Left kidney (tissue), 1 donor: ENCODE data around the gene RPS27. TPM values are rescaled to one million over a fixed set of nuclear protein-coding genes. Genes with fewer than 3 reads are reported as not detected.

Source experiments
- polyA plus RNA-seq: library from polyadenylated mRNA; unstranded; fragments of 120-200 nt; gene quantifications from one replicate; pipeline ENCODE4 v1.2.1, GENCODE V29; 2013; ENCODE audit not compliant: insufficient read length

The RPS27 gene
- polyA plus RNA-seq, 1 donor: 2,566 TPM

Other genes starting within 250 kb of the RPS27 start
- gene SLC27A3, start 215.4 kb upstream of the RPS27 start, polyA plus RNA-seq: 40.7 TPM
- 34.8 TPM for gene GATAD2B, start 67.8 kb upstream of the RPS27 start, polyA plus RNA-seq
- gene DENND4B, start 44.0 kb upstream of the RPS27 start, polyA plus RNA-seq: 44.3 TPM
- 48.2 TPM for gene CRTC2, start 32.1 kb upstream of the RPS27 start, polyA plus RNA-seq
- 66.4 TPM for gene SLC39A1, start 27.2 kb upstream of the RPS27 start, polyA plus RNA-seq
- gene CREB3L4, start 22.9 kb upstream of the RPS27 start, polyA plus RNA-seq: 36.1 TPM
- 89.6 TPM for gene JTB, start 13.1 kb upstream of the RPS27 start, polyA plus RNA-seq
- gene RAB13, start 4.4 kb upstream of the RPS27 start, polyA plus RNA-seq: 151 TPM
- 0.17 TPM for gene NUP210L, start 164.3 kb downstream of the RPS27 start, polyA plus RNA-seq
- 272 TPM for gene TPM3, start 201.3 kb downstream of the RPS27 start, polyA plus RNA-seq
- gene CFAP141, start 215.6 kb downstream of the RPS27 start, polyA plus RNA-seq: not detected
- 210 TPM for gene UBAP2L, start 230.2 kb downstream of the RPS27 start, polyA plus RNA-seq